ENCODE data around the gene TNNI2. TPM values are rescaled to one million over a fixed set of nuclear protein-coding genes. Genes with fewer than 3 reads are reported as not detected.

TNNI2 gene
- total RNA-seq (2014; rRNA removed) (0.55 TPM in 1 of 2 replicates, not detected in the other), Bru-seq, nascent RNA (not detected), BruChase-seq, experiment 1, labeled RNA remaining after a 6-hour chase (percentile 15 among the genes with signal in this experiment), BruChase-seq, experiment 2, labeled RNA remaining after a 2-hour chase (percentile 14 among the genes with signal in this experiment)
- long read RNA-seq, result 0 reads

DNA sequence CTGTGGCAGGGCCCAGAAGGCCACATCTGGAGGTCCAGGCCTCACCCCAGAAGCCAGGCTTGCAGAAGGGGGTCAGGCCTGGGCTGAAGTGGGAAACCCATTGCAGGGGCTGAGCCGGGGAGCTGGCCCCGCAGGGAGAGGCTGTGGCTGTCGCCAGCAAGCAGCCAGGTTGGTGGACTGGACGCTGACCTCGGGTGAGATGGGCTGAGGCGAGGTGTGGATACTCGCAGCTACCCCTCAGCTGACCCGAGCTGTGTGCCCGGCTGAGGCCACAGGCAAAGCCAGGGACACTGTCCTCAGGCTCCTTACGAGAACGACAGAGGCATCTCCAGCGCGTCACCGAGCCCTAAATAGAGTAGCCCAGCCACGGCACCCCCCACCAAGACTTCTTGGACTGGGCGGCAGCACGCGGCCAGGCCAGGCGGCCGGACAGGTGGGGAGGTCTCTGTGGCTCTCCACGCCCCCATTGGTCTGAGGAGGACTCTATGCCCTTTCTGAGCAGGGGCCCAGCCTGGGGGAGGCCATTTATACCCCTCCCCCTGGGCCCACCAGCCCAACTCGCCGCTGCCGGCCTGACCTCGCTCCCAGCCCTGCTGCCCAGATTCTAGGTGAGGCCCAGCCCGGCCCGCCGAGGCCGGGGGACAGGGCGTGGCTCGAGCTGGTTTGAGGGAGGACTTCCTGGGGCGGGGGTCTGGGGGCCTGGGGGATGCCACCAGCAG is at the start of gene TNNI2:
TSS of gene TNNI2 (plus strand) at position 556 of the 719 bp plus-strand sequence. CDS start 716 bp downstream, outside the sequence.
- peaks cover 14% of the 10 kb centered on the region for H3K4me1 ChIP-seq (ENCODE audit: insufficient read depth, low read length)

DNA sequence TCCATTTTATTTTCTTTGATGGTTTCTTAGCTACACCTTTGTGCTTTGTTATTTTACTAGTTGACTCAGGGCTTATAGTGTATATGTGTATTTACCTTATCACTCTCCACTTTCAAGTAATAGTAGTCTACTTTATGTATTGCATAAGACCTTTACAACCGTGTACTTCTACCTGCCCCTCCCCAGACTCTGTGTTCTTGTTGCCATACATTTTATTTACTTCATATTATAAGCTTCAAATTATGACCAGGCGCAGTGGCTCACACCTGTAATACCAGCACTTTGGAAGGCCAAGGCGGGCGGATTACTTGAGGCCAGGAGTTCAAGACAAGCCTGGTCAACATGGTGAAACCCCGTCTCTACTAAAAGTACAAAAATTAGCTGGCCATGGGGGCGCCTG is 46.9 kb upstream of the TNNI2 start:
- H3K4me1 ChIP-seq (ENCODE audit: insufficient read depth, low read length), result no peaks in the 10 kb centered on the region
- intact Hi-C loops (cut with micrococcal nuclease), result loop anchor here (10.0 kb wide), 1 partner anchor 67 kb away; no protein-coding TSS in a partner anchor
- no peak overlapping the region for H3K9ac ChIP-seq (ENCODE audit: low read length)
- H2AFZ ChIP-seq (ENCODE audit: low read length), result no peak overlapping the region
- no peaks in the 10 kb centered on the region for H3F3A ChIP-seq (ENCODE audit: low read length, unreplicated experiment)
- TF ChIP-seq, protein P1, sequence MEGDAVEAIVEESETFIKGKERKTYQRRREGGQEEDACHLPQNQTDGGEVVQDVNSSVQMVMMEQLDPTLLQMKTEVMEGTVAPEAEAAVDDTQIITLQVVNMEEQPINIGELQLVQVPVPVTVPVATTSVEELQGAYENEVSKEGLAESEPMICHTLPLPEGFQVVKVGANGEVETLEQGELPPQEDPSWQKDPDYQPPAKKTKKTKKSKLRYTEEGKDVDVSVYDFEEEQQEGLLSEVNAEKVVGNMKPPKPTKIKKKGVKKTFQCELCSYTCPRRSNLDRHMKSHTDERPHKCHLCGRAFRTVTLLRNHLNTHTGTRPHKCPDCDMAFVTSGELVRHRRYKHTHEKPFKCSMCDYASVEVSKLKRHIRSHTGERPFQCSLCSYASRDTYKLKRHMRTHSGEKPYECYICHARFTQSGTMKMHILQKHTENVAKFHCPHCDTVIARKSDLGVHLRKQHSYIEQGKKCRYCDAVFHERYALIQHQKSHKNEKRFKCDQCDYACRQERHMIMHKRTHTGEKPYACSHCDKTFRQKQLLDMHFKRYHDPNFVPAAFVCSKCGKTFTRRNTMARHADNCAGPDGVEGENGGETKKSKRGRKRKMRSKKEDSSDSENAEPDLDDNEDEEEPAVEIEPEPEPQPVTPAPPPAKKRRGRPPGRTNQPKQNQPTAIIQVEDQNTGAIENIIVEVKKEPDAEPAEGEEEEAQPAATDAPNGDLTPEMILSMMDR (conservative IDR thresholded peaks at IDR 0.05; ENCODE audit: low read depth, low read length), result no peak
- TF ChIP-seq EZH2 (IDR thresholded peaks at IDR 0.05; ENCODE audit: low read length, unreplicated experiment) (no peak), EZH2phosphoT487 (IDR thresholded peaks at IDR 0.05; ENCODE audit: borderline replicate concordance, low read length) (no peak)
- H3K9me2 ChIP-seq (replicated peaks; ENCODE audit: low read length), result no peaks in the 10 kb centered on the region
- no peak; the same call in 1 of the 2 replicates for ATAC-seq
- CTCF ChIA-PET, result no interaction called here
- POLR2A ChIA-PET (ENCODE audit: unreplicated experiment), result no interaction called here
- BruUV-seq (replicated peaks), result no TSS peak
- H4K20me1 ChIP-seq (ENCODE audit: low read length), result no peaks in the 10 kb centered on the region
- 0 out of 2 replicates have a peak, but pooled peaks cover 2% of the 10 kb centered on the region for H3K9me3 ChIP-seq (ENCODE audit: low read length)
- no peak overlapping the region for H3K4me3 ChIP-seq (ENCODE audit: low read length)
- H3K36me3 ChIP-seq (ENCODE audit: low read depth, low read length), result no peaks in the 10 kb centered on the region
- no peaks in the 10 kb centered on the region for H3K79me2 ChIP-seq (ENCODE audit: low read length)
- H3K27me3 ChIP-seq (ENCODE audit: low read length), result peaks cover 7% of the 10 kb centered on the region; the same call in 1 of the 2 replicates
- no peak overlapping the region for H3K27ac ChIP-seq (ENCODE audit: low read length)
- no peak for DNase-seq
- H3K4me2 ChIP-seq (ENCODE audit: low read length), result no peak overlapping the region

More for the DNA sequence above, at the start of gene TNNI2:
- no TSS peak for BruUV-seq (replicated peaks)
- H3F3A ChIP-seq (ENCODE audit: low read length, unreplicated experiment), result no peaks in the 10 kb centered on the region
- POLR2A ChIA-PET (ENCODE audit: unreplicated experiment), result no interaction called here
- H3K27me3 ChIP-seq (ENCODE audit: low read length), result no peaks in the 10 kb centered on the region
- H3K79me2 ChIP-seq (ENCODE audit: low read length), result no peaks in the 10 kb centered on the region
- CTCF ChIA-PET, result no interaction called here
- TF ChIP-seq EZH2 (IDR thresholded peaks at IDR 0.05; ENCODE audit: low read length, unreplicated experiment) (no peak), EZH2phosphoT487 (IDR thresholded peaks at IDR 0.05; ENCODE audit: borderline replicate concordance, low read length) (no peak)
- TF ChIP-seq, protein P1 (conservative IDR thresholded peaks at IDR 0.05; ENCODE audit: low read depth, low read length), result no peak
- intact Hi-C loops (cut with micrococcal nuclease), result loop anchor here (10.0 kb wide), 1 partner anchor 316 kb away; no protein-coding TSS in a partner anchor
- no peaks in the 10 kb centered on the region for H3K9me2 ChIP-seq (replicated peaks; ENCODE audit: low read length)
- H3K36me3 ChIP-seq (ENCODE audit: low read depth, low read length), result no peaks in the 10 kb centered on the region
- no peaks in the 10 kb centered on the region for H4K20me1 ChIP-seq (ENCODE audit: low read length)
- no peak within 1 kb of the TSS for H3K4me2 ChIP-seq (ENCODE audit: low read length)
- no peaks in the 10 kb centered on the region for H3K9me3 ChIP-seq (ENCODE audit: low read length)
- H3K9ac ChIP-seq (ENCODE audit: low read length), result no peak within 1 kb of the TSS
- no peak within 1 kb of the TSS for H2AFZ ChIP-seq (ENCODE audit: low read length)
- ATAC-seq, result no peak
- no peak within 1 kb of the TSS for H3K4me3 ChIP-seq (ENCODE audit: low read length)
- H3K27ac ChIP-seq (ENCODE audit: low read length), result no peak within 1 kb of the TSS
- no peak for DNase-seq

All from PC-3 (cell line).